WTC11 (cell line): ENCODE measurements around the gene MRPL54.
A peak's percentile ranks its signal among the peaks of the same experiment; 100 is the strongest.

Experiments
- AFF4 ChIP-seq: sonication (generic); formaldehyde crosslinking; IDR thresholded peaks from 2 replicates; pipeline ENCODE4 v1.8.1; 2023; ENCODE audit warnings: mild to moderate bottlenecking, missing genetic modification reagents, borderline replicate concordance
- ATF2 ChIP-seq: sonication (generic); formaldehyde crosslinking; IDR thresholded peaks from 2 replicates; pipeline ENCODE4 v1.8.1; 2022; ENCODE audit warnings: low read depth, missing genetic modification reagents, borderline replicate concordance
- CREB1 ChIP-seq: sonication (generic); formaldehyde crosslinking; IDR thresholded peaks from 2 replicates; pipeline ENCODE4 v1.8.0; 2023; ENCODE audit warnings: mild to moderate bottlenecking, missing genetic modification reagents
- CTCF ChIP-seq: fragments of 200-600 bp; IDR thresholded peaks from 2 replicates; pipeline ENCODE4 v1.8.0; 2022; ENCODE audit warnings: antibody characterized with exemption
- FOXK1 ChIP-seq: sonication (generic); formaldehyde crosslinking; IDR thresholded peaks from 2 replicates; pipeline ENCODE4 v1.8.0; 2022; ENCODE audit warnings: mild to moderate bottlenecking, moderate library complexity, missing genetic modification reagents
- JUN ChIP-seq: sonication (generic); formaldehyde crosslinking; IDR thresholded peaks from 2 replicates; pipeline ENCODE4 v1.8.0; 2023; ENCODE audit warnings: mild to moderate bottlenecking, missing genetic modification reagents
- MAX ChIP-seq: sonication (generic); formaldehyde crosslinking; IDR thresholded peaks from 2 replicates; pipeline ENCODE4 v1.8.0; 2022; ENCODE audit warnings: mild to moderate bottlenecking, missing genetic modification reagents
- NFYB ChIP-seq: sonication (generic); formaldehyde crosslinking; conservative IDR thresholded peaks from 2 replicates; pipeline ENCODE4 v1.8.0; 2022; ENCODE audit warnings: low read depth, missing genetic modification reagents
- SP1 ChIP-seq: sonication (generic); formaldehyde crosslinking; conservative IDR thresholded peaks from 2 replicates; pipeline ENCODE4 v1.8.1; 2022; ENCODE audit warnings: missing genetic modification reagents
- STAT6 ChIP-seq: sonication (generic); formaldehyde crosslinking; conservative IDR thresholded peaks from 2 replicates; pipeline ENCODE4 v1.8.1; 2023; ENCODE audit warnings: mild to moderate bottlenecking, low read depth, missing genetic modification reagents, moderate library complexity
- USF2 ChIP-seq: sonication (generic); formaldehyde crosslinking; IDR thresholded peaks from 2 replicates; pipeline ENCODE4 v1.8.1; 2023; ENCODE audit warnings: mild to moderate bottlenecking, missing genetic modification reagents, moderate library complexity
- ZBTB43 ChIP-seq: sonication (generic); formaldehyde crosslinking; IDR thresholded peaks from 2 replicates; pipeline ENCODE4 v1.8.1; 2023; ENCODE audit warnings: mild to moderate bottlenecking, missing genetic modification reagents
- ZNF281 ChIP-seq: sonication (generic); formaldehyde crosslinking; IDR thresholded peaks from 2 replicates; pipeline ENCODE4 v1.8.0; 2023; ENCODE audit warnings: mild to moderate bottlenecking, missing genetic modification reagents
- ZNF532 ChIP-seq: fragments of 250-450 bp; sonication (Bioruptor Pico); IDR thresholded peaks from 2 replicates; pipeline ENCODE4 v1.9.0; 2021; ENCODE audit warnings: mild to moderate bottlenecking, borderline replicate concordance

- no peak for TF ChIP-seq MAX
- no peak for TF ChIP-seq CTCF
- no peak for TF ChIP-seq ATF2 (CRISPR knock-in tag)
- TF ChIP-seq SP1 (CRISPR knock-in tag) = peak; percentile 76
- 0 out of 2 replicates have a peak, but pooled peaks have one; percentile 39 for TF ChIP-seq FOXK1 (CRISPR knock-in tag)
- no peak for TF ChIP-seq CREB1 (CRISPR knock-in tag)
- TF ChIP-seq ZBTB43 (CRISPR knock-in tag) = no peak
- TF ChIP-seq AFF4 (CRISPR knock-in tag) = no peak
- no peak for TF ChIP-seq STAT6 (CRISPR knock-in tag)
- no peak for TF ChIP-seq USF2 (CRISPR knock-in tag)
- no peak for TF ChIP-seq JUN (CRISPR knock-in tag)
- no peak for TF ChIP-seq ZNF281 (CRISPR knock-in tag)
- TF ChIP-seq NFYB (CRISPR knock-in tag) = no peak
- TF ChIP-seq ZNF532 (CRISPR knock-in tag) = no peak
Observed at GRCh38 chr19:3722443-3723109, 39.9 kb upstream of the MRPL54 start.
